Measurements from ENCODE around the gene KIF26A.

The KIF26A gene

DNA sequence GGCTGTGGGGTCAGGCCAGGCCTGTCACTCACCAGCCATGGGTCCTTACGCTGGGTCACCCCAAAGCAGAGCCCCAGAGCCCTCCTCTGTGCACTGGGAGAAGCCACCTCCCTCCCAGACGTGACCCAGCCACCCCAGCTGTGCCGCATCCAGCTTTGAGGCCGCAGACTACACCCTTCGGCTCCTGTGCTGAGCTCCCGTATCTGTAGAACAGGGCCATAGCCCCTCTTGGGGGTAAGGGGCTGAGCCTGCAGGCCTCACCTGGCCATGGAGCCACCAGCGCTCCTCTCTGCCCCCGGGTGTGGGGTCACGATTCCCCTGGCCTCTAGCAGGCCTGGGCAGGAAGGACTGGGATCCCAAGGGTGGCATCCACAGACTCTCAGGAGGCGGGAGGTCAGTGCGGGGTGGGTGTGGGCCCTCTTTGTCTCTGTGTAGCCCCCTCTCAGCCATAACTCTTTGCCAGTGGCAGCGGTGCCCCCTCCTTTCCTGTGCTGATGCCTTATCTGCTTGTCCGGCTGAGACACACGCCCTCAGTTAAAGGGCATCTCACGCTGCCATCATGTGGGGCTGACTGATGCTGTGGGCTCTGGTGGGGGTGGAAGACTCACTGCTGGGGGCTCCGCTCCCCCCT lies 36.6 kb upstream of the KIF26A start:
- DNase-seq = no peak

DNA sequence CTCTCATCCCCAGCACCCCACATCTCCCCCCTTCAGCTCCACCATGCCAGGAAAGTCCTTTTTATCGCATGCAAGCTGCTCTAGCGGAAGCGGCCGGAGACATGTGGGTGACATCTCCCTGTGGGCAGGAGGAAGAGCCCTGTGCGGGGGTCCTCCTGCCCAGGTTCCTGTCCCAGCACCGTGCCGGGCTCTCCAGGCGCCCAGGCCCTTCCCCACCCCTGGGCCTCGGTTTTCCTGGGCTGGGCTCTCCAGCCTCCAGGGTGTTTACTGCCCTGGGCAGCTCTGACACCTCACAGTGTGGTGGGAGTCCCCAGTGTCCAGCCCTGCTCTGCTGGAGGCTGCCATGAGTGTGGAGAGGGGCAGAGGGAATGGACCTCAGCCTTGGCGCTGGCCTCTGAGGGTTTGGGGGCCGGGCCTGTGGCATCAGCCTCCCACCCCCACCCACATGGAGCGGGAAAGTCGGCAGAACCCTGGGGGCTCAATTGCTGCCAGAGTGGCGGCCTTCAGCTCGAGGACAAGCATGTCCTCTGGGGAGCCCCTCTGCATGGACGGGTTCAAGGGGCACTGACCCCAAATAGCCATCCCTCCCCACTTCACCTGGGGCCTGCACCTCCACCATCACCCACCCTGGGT lies 36.0 kb upstream of the KIF26A start:
- no peak for DNase-seq

GRCh38 chr14:104103061-104103445 lies 35.3 kb upstream of the KIF26A start:
- no peak for DNase-seq

DNA sequence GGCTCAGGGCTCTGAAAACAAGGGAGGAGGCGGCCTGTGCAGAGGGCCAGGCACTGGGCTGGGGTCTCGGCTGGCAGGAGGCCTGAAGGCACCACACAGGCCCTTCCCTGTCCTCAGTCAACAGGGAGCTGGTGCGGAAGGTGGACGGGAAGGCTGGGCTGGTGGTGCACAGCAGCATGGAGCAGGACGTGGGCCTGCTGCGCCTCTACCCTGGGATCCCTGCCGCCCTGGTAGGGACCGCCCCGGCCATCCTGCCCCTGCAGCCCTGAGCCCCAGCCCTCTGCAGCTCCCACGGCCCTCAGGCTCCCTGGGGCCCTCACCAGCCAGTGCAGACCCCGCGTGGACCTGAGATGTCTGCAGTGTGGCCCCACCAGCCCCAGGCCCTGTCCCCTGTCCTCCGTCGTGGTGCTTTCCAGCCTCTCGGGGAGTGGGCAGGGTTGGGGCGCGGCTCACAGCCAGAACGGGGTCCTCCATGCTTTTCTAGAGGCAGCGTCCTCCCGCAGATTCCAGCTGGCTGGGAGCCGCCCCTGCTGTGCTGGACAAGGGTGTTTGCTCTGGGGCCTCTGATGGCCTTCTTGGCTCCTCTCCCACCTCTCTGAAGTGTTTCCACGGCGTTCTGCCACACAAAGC lies 34.8 kb upstream of the KIF26A start:
- no peak for DNase-seq

- no peak for DNase-seq
Observed at GRCh38 chr14:104104076-104104901, 34.1 kb upstream of the KIF26A start.

- no peak for DNase-seq
Observed at GRCh38 chr14:104105071-104105821, 33.1 kb upstream of the KIF26A start.

GRCh38 chr14:104105822-104106470 lies 32.4 kb upstream of the KIF26A start:
- DNase-seq = no peak

DNA sequence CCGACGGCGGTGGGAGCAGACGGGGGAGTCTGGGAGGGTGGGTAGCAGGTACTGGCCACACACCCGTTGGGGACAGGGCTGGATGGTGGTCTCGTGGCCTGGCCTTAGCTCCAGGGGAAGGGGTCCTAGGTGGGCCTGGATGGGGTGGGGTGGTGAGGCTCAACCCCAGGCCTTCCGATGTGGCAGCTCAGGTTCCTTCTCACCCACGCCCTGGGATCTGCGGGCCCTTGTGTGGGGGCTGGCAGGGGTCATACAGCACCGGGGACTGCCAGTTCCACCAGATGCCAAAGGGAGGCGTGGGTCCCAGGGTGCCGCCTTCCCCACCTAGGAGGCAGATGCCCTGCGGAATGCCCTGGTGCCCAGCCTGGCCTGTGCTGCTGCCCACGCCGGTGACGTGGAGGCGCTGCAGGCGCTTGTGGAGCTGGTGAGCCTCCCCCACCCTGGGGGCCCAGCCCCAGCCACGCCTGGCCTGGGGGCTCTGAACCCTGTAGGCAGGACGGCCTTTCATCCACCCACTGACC lies 31.9 kb upstream of the KIF26A start:
- DNase-seq = no peak

DNA sequence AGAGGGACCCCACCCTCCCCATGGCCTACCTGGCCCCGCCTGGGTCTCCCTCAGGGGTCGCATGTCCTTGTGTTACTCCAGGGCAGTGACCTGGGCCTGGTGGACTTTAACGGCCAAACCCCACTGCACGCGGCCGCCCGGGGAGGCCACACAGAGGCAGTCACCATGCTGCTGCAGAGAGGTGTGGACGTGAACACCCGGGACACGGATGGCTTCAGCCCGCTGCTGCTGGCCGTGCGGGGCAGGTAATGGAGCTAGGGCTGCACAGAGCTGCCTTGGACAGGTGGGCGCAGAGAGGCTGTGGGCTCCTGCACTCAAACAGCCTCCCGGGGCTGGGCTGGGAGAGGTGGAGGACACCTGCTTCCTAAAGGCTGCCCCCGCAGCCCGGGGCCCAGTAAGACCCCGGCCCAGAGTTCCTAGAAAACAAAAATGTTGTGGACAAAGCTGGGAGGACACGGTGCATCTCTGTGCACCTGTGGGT lies 31.2 kb upstream of the KIF26A start:
- DNase-seq = no peak

DNA sequence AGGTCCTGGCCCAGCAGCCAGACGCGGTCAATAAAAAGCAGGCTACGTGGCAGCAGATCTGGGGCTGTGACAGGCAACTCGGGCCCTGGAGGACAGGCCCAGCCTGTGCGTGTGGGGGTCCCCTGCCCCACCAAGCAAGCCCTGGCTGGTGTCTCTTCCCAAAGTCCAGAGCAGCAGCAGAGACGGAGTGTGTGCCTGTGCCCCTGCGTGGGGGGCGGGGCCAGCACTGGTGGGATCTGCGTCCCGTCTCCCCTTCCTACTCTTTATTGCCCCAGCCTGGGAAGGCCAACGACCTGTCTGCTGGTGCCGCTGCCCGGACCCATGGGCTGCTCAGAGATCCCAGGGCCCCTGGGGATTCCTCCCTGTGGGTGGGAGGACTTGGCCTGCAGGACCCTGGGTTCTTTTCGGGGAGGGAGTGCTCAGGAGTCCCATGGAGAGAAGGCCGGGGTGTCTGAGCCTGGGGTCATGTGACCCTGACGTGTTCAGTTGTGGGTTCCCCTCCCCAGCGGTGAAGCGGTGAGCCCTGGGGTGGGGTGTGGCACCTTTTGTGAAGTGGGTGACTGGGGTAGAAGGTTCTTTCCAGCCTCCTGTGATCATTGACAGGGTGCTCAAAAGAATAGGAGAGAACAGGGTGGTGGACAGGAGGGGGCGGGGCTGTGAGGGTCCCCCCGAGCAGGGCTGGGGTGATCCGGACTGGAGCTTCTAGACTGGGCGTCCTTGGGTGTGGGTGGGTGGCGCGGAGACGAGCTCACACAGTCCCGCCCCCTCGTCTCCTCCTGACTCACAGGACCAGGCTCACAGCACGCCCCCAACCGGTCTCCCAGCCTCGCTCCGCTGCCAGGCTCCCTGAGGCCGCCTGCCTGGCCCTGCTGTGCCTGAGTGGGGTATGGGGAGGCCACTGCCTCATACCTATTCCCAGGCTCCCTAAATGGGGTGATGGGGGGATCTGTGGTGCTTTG lies 30.5 kb upstream of the KIF26A start:
- no peak for DNase-seq

DNA sequence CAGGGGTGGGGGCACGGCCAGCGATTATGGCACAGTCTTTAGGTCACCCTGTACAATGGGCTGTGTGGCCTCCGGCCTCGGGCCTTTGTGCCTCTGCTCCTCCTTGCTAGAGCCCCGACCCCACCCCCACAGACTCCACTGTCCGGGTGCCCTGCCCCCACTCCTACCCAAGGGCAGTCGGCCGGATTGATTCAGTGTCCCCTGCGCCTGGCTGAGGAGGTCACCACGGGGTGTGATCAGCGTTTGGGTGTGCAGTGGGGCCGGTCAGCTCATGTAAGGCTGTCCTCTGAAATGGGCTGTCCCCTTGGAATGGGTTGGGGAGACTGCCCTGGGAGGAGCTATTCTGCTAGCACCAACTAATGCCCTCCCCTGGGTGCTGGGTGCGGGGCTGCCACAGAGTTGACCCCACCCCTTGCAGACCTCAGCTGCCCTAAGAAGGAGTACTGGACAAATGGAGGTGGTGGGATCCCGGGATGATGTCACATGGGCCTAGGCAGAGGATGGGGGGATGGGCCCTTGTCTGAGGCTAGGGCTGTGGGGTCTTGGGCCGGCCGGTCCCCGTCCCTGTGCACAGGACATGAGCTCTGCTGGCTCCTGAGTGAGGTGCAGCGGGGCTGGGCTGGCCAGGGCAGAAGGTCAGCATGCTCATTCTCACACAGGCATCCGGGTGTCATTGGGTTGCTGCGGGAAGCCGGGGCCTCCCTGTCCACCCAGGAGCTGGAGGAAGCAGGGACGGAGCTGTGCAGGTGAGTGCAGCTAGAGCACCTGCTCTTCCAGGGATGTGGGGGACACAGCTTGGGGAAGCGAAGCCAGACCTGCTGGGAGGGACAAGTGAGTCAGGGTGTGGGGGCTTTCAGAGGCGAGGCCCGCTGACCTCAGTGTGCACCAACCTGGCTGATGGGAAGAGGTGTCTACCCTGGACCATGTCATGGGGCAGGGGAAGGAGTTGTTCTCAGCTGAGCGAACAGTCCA lies 29.5 kb upstream of the KIF26A start:
- DNase-seq = no peak

GRCh38 chr14:104109731-104110361 lies 28.5 kb upstream of the KIF26A start:
- DNase-seq = no peak

DNA sequence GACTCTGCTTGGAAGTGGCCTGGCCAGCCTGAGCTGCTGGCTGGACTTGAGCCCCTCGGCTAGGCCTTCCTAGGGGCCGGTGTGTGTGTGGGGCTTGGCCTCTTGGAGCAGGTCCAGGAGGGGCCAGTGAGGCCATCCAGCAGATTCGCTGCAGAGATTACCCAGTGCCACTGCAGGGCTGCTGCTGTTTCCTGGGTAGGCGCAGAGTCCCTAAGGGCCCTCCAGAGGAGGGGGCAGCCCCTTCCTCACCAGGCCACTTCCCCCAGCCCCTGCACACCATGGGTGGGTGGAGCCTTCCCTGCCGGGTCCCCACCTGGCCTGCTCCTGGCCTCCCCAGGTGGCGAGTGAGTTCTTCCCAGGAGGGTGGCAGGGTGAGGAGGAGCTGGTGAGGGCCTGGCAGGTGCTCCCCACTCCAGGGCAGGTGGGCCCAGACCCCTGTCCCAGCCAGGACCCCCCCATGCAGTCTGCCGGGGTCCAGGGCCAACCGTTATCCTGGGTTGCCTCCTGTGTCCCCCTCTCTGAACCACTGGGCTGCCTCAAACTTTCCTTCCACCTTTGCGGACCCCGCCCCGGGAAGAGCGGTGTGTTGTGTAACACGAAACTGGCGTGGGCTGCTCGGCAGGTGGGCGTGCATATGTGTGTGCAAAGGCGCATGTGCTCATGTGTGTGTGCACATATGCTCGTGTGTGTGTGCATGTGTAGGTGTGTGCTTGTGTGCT lies 27.7 kb upstream of the KIF26A start:
- no peak for DNase-seq

- no peak for DNase-seq
Observed at GRCh38 chr14:104111301-104112112, 26.9 kb upstream of the KIF26A start.

DNA sequence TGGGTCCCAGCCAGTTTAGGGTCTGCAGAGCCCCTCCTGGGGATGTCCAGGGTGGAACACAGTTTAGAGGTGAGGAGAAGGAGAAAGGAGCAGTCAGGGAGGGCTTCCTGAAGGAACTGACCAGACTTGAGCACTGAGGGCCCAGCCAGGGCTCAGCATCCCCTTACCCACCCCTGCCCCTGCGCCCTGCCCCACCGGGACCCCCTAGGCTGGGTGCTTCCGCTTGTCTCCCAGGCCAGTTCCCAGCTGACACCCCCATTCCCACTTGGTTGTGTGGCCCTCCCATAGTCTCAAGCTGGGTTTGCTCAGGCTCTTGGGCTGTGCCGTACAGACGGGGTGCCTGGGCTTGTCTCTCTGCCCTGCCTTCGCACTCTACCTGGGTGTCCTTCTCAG lies 26.3 kb upstream of the KIF26A start:
- DNase-seq = no peak

DNA sequence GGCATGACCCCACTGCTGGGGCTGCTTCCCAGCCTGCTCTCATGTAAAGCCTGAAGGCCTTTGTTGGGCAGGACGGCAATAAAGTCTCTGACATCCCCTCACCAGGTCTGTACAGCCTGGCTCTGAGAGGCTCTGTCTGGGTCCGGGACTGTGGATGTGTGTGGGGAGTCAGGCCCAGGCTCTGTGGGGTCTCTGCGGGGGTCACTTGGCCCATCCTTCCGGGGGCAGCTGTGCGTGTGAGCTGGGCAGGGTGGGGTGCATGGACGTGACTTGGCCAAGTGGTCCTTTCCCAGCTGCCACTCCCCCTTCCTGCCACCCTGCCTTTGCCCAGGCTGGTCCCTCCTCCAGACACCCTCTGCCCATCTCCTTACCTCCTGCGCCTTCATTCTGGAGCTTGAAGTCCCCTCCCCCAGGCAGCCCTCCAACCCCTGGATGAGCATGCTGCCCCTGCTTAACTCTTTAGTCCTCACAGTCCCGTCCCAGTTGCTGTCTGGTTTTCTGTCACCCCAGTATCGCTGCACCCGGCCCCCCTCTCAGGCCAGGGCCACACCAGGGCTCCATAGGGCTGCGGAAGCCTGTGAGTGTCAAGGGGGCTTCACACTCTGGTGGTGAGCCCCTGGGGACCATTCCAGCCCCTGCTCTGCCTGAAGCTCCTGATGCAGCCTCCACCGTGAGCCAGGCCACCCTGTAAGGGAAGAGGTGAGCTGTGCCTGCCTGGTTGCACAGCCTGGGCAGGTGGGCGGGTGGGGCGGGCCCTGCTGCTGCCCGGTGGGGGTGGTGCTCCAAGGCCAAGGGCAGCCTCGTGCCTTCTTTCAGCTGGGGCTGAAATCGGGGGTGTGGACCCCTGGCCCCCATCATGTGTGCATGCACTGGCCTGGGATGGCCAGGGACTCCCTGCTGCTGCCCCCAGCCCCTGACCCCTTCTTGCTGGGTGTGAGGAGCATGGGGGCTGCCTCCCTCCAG lies 25.5 kb upstream of the KIF26A start:
- no peak for DNase-seq

Data from activated CD8-positive, alpha-beta memory T cell treated with anti-CD3 and anti-CD28 coated beads for 24 hours (primary cell).